ENCODE measurements around the gene ICAM4.
"Not testable (repeated sequence)": the region's sequence is repeated elsewhere in the genome, so short reads cannot be mapped to it uniquely, and the experiment has no call there.

The ICAM4 gene

GRCh38 chr19:10320602-10321416 lies 34.1 kb downstream of the ICAM4 start:
- no peak for DNase-seq

DNA sequence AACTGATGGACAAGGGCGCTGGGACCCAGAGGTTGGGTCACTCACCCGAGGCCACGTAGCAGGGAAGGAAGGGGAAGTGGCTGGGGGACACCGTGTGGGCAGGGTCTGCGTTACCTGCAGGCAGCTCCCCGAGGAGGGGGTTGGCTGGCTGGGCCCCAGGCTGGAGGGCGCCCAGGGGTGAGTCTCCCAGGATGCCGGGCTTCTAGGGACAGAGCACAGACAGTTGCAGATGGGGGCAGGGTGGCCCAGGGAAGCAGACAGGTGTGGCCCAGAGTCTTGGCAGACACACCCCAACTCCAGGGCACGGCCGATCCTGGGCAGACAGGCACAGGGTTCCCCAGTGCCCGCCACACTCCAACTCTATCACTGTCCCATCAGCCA lies 34.7 kb downstream of the ICAM4 start:
- no peak for DNase-seq

GRCh38 chr19:10321874-10322835 lies 35.4 kb downstream of the ICAM4 start:
- DNase-seq, result no peak

- no peak for DNase-seq
Observed at GRCh38 chr19:10325732-10326131, 39.0 kb downstream of the ICAM4 start.

DNA sequence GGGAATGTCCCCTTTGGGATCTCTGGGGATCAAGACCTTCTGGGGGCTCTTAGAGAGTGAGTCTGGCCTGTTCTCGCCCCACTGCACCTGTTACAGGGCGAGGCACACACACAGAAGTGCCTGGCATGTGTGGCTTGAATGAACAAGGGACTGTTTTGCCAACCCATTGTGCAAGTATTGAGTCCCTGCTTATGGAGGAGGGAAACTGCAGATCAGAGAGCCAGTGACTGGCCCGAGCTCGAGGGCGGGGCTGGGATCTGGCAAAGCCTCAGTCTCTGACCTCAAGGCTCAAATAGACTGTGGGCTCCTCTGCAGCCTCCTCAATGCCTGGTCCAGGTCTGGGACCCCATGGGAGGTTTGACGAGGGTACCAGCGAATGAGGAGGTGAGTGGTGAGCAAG lies 41.0 kb downstream of the ICAM4 start:
- DNase-seq, result no peak

- no peak for DNase-seq
Observed at GRCh38 chr19:10328558-10329429, 42.0 kb downstream of the ICAM4 start.

DNA sequence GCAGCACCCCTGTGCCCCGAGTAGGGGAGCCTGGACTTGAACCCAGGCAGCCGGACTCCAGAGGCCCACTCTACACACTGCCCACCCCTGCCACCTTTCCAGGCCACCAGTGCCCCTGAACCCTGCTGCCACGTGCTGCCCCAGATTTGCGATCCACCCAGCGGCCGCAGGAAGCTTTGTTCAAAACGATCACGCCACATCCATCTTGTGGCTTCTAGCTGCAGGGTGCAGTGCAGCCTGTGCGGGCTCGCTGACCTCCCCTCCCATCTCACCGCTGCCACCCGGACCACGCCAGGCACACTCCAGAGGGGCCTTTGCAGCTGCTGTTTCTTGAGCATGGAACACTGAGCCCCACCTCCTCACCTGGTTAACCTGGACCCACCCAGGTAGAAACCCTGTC lies 42.8 kb downstream of the ICAM4 start:
- no peak for DNase-seq

DNA sequence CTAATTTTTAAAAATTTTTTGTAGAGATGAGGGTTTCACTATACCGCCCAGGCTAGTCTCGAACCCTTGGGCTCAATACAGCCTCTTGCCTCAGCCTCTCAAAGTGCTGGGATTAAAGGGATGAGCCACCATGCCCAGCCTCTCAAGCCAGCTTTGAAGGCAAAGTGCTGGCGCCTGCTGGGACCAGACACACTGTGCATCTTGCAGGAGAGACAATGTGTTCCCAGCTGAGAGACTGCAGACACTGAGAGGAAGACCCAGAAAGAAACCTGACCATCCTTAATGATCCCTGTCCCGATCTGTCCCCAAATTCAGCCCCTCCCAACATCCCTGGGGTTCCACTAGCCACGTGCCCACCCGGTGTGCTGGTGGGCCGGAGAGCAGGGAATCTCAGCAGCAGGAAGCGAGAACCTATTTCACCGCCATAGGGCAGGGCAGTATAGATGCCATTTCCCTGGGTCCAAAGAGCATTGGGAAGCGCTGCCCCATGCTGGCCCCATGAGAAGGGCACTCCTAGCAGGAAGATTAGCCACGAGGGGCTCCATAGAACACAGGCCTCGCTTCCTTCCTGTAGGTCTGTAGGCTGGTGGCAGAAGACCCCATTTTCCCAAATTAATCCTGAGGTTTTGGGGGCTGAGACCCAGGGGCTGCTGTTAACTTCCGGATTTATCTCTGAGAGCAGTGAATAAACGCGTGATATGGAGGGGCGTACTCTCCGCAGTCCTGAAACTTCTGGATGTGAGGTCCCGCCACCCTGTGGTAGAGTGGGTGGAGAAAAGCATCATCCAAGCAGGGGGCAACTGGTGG lies 45.6 kb downstream of the ICAM4 start:
- no peak for DNase-seq

DNA sequence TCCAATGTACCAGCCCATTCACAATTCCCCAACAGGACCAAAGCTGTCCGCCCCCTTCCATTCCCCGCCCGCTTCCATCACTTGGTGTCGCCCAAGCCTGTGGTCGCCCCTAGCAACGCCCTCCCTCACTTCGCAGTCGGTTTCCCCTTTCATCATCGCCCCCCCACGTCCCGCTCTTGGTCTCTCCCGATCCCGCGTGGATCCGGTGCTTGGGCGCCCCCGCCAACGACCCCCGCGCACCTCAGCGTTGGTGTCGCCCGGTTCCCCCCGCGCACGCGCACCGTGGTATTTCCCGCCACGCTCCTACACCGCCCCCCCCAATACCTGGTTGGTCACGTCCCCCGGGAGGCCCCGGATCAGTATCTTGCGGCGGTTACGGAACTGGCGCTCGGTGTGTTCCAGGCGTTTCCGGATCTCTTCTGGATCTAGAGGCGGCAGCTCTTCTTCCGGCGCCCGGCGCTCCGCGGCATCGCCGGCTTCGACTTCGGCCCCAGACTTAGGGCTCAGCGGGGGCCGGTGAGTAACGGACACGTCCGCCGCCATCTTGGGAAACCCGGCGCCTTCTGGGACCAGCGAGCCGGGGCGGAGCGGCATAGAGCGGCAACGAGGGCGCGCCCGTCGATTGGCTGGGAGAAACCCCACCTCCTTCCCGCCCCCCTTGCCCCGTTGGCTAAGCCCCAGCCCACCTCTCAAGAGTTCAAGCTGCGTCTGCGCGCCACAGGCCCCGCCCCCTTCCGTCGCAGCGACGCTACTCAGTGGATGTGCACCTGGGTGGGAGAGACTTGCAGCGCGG lies 46.4 kb downstream of the ICAM4 start, which contains the start of gene RAVER1:
Gene RAVER1 (minus strand): TSS at position 565 of the 793 bp plus-strand sequence. CDS start 22 bp downstream, at position 543.
- DNase-seq, result peak; percentile 99

- DNase-seq, result no peak
Observed at GRCh38 chr19:10333758-10334587, 47.2 kb downstream of the ICAM4 start.

- peak; percentile 93 for DNase-seq
Observed at GRCh38 chr19:10334588-10335351, 48.0 kb downstream of the ICAM4 start.

GRCh38 chr19:10335352-10335985 lies 48.7 kb downstream of the ICAM4 start:
- DNase-seq, result no peak

- not testable (repeated sequence) for DNase-seq
Observed at GRCh38 chr19:10336725-10337124, 50.0 kb downstream of the ICAM4 start.
